Common myeloid progenitor, CD34-positive (primary cell): ENCODE results near the gene RNFT1.
"Not testable (repeated sequence)": the region's sequence is repeated elsewhere in the genome, so short reads cannot be mapped to it uniquely, and the experiment has no call there.

ENCODE experiments used
- CTCF ChIA-PET: fragments of 350-600 bp; sonication (Branson Sonifier 250); formaldehyde crosslinking; loops from one replicate; lab custom pipeline; 2021; ENCODE audit warnings: antibody characterized with exemption; lab: Charles Lee
- POLR2A ChIA-PET: fragments of 350-600 bp; sonication (Branson Sonifier 250); formaldehyde crosslinking; loops from one replicate; lab custom pipeline; 2021; ENCODE audit warnings: antibody characterized with exemption; lab: Charles Lee
- DNase-seq, 3 donors: peaks; one replicate each; pipeline versions ENCODE4 v3.0.0 to v3.0.0-alpha.2; 2013
- H3K27ac ChIP-seq, 2 experiments: 1 replicate in 1 of 2; 2 replicates in 1 of 2; pipeline ENCODE4 v1.7.0; 2013; ENCODE audit warnings: inconsistent platforms in 2 of 2, low read length in 2 of 2, mild to moderate bottlenecking in 2 of 2, low read depth in 1 of 2, moderate library complexity in 1 of 2; ENCODE audit not compliant: severe bottlenecking in 2 of 2, insufficient read depth in 1 of 2, poor library complexity in 1 of 2
- H3K27me3 ChIP-seq, 5 experiments: replicated peaks in 2 of 5; 1 replicate in 3 of 5; 2 replicates in 2 of 5; pipeline versions ENCODE4 v1.6.1 to v1.7.0; 2013; ENCODE audit warnings: low read length in 4 of 5, mild to moderate bottlenecking in 2 of 5, moderate library complexity in 2 of 5, inconsistent platforms in 1 of 5; ENCODE audit not compliant: insufficient read depth in 5 of 5, control insufficient read depth in 4 of 5
- H3K36me3 ChIP-seq, 4 experiments: 1 replicate in 2 of 4; 2 replicates in 2 of 4; pipeline versions ENCODE4 v1.6.1 to v1.7.0; 2013; ENCODE audit warnings: low read length in 3 of 4, control low read depth in 1 of 4, mild to moderate bottlenecking in 1 of 4; ENCODE audit not compliant: control insufficient read depth in 4 of 4, insufficient read depth in 4 of 4
- H3K4me1 ChIP-seq, 4 experiments: 1 replicate in 3 of 4; 2 replicates in 1 of 4; pipeline versions ENCODE4 v1.6.1 to v1.7.1; 2013; ENCODE audit warnings: low read length in 3 of 4, mild to moderate bottlenecking in 3 of 4, control low read depth in 1 of 4, inconsistent platforms in 1 of 4, moderate library complexity in 1 of 4; ENCODE audit not compliant: control insufficient read depth in 4 of 4, insufficient read depth in 4 of 4; ENCODE audit errors: control extremely low read depth in 1 of 4
- H3K4me3 ChIP-seq, 7 experiments: 1 replicate in 4 of 7; 2 replicates in 3 of 7; pipeline versions ENCODE4 v1.5.1 to v1.7.0; 2013; ENCODE audit warnings: mild to moderate bottlenecking in 7 of 7, low read length in 6 of 7, moderate library complexity in 6 of 7, inconsistent platforms in 2 of 7, low read depth in 2 of 7, control low read depth in 1 of 7; ENCODE audit not compliant: insufficient read depth in 4 of 7, control insufficient read depth in 1 of 7; ENCODE audit errors: extremely low read depth in 1 of 7
- H3K9me3 ChIP-seq, 5 experiments: 1 replicate in 4 of 5; 2 replicates in 1 of 5; pipeline versions ENCODE4 v1.6.1 to v1.7.1; 2013; ENCODE audit warnings: low read length in 4 of 5, mild to moderate bottlenecking in 2 of 5, inconsistent platforms in 1 of 5, low read depth in 1 of 5, moderate library complexity in 1 of 5; ENCODE audit not compliant: control insufficient read depth in 4 of 5, insufficient read depth in 2 of 5; ENCODE audit errors: control extremely low read depth in 1 of 5
- WGBS: methylation state at CpG from one replicate; pipeline ENCODE4 v1.1.5; 2013; ENCODE audit not compliant: insufficient coverage; 5-methylcytosine and 5-hydroxymethylcytosine counted together

RNFT1 gene

DNA sequence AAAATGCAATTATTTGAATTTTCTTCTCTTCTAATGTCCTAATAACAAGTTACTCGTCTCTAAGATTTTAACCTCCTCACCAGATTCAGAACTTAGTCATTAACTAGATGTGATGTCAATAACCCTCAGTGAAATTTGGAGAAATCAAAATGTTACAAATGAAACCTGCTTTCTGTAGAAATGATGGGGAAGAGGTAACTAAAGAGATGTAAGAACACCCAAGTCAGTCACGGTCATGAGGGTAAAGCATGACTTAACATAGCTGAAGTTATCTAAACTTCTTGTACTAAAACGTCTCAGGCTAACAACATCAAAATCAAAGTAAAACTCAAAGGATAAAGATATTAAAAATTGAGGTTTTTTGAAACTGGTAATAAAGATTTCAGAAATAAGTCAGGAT is 9.7 kb downstream of the RNFT1 start:
- ChIA-PET CTCF (no interaction called here), POLR2A (no interaction called here)
- Histone ChIP-seq H3K27ac (no peak overlapping the region), H3K9me3 (no peaks in the 10 kb centered on the region), H3K36me3 (peaks cover 8 to 32% (median 12%) of the 10 kb centered on the region in 4 experiments), H3K4me3 (no peak overlapping the region), H3K27me3 (no peaks in the 10 kb centered on the region), H3K4me1 (no peaks in the 10 kb centered on the region)
- 90% methylated on average over 2 of the region's 3 CpGs for WGBS
- DNase-seq: no peak

DNA sequence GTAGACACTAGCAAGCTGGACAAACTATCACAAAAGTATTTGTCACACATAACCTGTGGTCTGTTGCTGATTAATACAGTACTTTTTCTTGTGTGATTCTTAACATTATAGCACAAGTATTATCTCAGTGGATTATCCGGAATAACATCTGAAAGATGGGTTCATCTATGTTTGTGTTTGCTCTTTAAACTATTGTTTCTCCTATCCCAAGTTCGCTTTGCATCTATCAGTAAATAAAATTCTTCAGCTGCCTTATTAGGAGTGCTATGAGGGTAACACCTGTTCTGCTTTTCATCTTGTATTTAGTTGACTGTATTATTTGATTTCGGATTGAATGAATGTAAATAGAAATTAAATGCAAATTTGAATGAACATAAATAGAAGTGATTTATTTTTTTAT is 14.5 kb downstream of the RNFT1 start:
- no peak for DNase-seq
- H3K27ac ChIP-seq: no peak overlapping the region
- H3K36me3 ChIP-seq: peaks cover 10 to 38% (median 18%) of the 10 kb centered on the region in 4 experiments
- no peaks in the 10 kb centered on the region for H3K27me3 ChIP-seq
- no peak overlapping the region for H3K4me3 ChIP-seq
- H3K4me1 ChIP-seq: no peaks in the 10 kb centered on the region
- no CpG with 5 or more reads among the region's 3 CpGs for WGBS
- H3K9me3 ChIP-seq: no peaks in the 10 kb centered on the region
- POLR2A ChIA-PET: no interaction called here
- CTCF ChIA-PET: interaction anchor here (1.1 kb wide), 1 partner anchor 87 kb away, joined by 3 read pairs; no protein-coding TSS in a partner anchor

DNA sequence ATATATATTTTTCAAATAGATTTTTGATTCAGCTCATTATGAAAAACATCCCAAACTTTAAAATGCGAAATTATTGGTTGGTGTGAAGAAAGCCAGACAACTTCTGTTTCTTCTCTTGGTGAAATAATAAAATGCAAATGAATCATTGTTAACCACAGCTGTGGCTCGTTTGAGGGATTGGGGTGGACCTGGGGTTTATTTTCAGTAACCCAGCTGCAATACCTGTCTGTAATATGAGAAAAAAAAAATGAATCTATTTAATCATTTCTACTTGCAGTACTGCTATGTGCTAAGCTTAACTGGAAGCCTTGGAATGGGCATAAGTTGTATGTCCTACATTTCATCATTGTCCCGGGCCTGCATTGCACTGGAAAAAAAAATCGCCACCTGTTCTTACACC is 17.2 kb downstream of the RNFT1 start:
- H3K4me3 ChIP-seq, H3K27me3 ChIP-seq, H3K27ac ChIP-seq, H3K9me3 ChIP-seq, H3K4me1 ChIP-seq, DNase-seq: not testable (repeated sequence)
- ChIA-PET CTCF (interaction anchor here (1.0 kb wide), 1 partner anchor 26 kb away, joined by 3 read pairs; no protein-coding TSS in a partner anchor), POLR2A (interaction anchor here (0.6 kb wide), 1 partner anchor 14 kb away, joined by 4 read pairs; no protein-coding TSS in a partner anchor)
- H3K36me3 ChIP-seq: peaks cover 16 to 36% (median 20%) of the 10 kb centered on the region in 4 experiments
- 100% methylated on average over 1 of the region's 4 CpGs for WGBS

DNA sequence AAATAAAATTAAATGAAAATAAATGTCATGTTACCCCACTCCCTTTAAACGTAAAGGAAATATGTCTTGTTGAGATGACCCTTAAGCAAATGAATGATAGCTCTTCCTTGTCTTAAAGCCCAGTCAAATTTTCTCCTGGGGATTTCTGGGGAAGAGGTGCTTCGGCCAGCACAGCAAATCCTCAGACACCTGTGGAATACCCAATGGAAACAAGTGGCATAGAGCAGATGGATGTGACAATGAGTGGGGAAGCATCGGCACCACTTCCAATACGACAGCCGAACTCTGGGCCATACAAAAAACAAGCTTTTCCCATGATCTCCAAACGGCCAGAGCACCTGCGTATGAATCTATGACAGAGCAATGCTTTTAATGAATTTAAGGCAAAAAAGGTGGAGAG is 18.1 kb downstream of the RNFT1 start:
- H3K9me3 ChIP-seq, H3K4me1 ChIP-seq, H3K27ac ChIP-seq, H3K4me3 ChIP-seq, CTCF ChIA-PET, POLR2A ChIA-PET, DNase-seq, H3K27me3 ChIP-seq: not testable (repeated sequence)
- peaks cover 16 to 34% (median 20%) of the 10 kb centered on the region in 4 experiments for H3K36me3 ChIP-seq
- WGBS: no CpG with 5 or more reads among the region's 7 CpGs

DNA sequence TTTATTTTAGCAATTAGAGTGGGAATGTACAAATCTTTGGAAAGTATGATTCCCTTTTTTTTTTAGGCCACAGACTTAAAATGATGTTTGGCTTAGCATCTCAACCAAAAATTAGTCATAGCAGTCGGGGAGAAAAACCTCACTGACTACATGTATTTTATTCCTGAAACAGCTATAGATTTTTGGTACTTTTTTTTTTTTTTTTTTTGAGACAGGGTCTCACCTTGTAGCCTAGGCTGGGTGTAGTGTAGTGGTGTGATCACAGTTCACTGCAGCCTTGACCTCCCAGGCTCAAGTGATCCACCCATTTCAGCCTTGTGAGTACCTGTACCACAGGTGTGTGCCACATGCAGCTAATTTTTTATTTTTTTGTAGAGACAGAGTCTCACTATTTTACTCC is 23.4 kb downstream of the RNFT1 start:
- ChIA-PET CTCF (no interaction called here), POLR2A (no interaction called here)
- Histone ChIP-seq H3K36me3 (peaks cover 17 to 60% (median 20%) of the 10 kb centered on the region in 4 experiments), H3K27me3 (no peaks in the 10 kb centered on the region), H3K4me1 (no peaks in the 10 kb centered on the region), H3K27ac (no peak overlapping the region), H3K4me3 (no peak overlapping the region), H3K9me3 (no peaks in the 10 kb centered on the region)
- no CpG with 5 or more reads among the region's 1 CpG for WGBS
- no peak for DNase-seq

DNA sequence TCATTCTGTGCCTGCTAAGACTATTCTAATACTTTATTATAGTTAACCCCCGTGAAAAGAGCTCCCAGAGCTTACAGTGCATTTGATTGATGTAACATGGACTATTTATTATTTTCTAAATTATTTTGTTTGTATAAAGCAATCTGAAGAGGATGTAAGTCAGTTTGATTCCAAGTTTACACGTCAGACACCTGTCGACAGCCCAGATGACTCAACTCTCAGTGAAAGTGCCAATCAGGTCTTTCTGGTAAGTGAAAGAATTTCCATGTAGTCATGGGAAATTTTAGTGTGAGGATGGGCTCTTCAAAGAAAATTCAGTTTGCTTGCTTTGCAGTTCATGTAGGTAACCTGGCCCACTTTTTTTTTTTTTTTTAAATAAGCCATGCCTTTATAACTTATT is 23.8 kb downstream of the RNFT1 start:
- peaks cover 13 to 60% (median 19%) of the 10 kb centered on the region in 4 experiments for H3K36me3 ChIP-seq
- CTCF ChIA-PET, H3K4me1 ChIP-seq, POLR2A ChIA-PET, H3K27me3 ChIP-seq, H3K27ac ChIP-seq, H3K9me3 ChIP-seq, H3K4me3 ChIP-seq, DNase-seq: not testable (repeated sequence)
- no CpG with 5 or more reads among the region's 3 CpGs for WGBS

DNA sequence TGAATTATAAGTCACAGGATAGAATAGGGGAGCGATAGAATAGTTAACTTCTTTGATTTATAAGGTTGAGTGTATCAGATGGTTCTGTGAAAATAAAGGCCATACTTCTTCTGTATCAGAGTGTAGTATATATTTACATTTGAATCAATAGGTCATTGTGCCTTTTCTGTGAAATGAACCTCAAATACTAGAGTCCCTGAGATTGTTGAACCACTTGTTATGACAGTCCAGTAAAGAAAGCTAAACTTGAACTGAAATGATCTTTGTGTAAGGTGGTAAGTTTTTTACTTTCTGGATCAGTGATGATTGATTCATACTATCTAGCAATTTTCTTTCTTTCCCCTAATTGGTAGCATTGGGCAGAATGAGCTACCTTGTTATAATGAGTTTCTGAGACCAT is 31.2 kb downstream of the RNFT1 start:
- POLR2A ChIA-PET, H3K27ac ChIP-seq, H3K4me1 ChIP-seq, H3K27me3 ChIP-seq, DNase-seq, H3K4me3 ChIP-seq, H3K9me3 ChIP-seq: not testable (repeated sequence)
- WGBS: no CpG with 5 or more reads among the region's 1 CpG
- CTCF ChIA-PET: interaction anchor here (0.9 to 1.4 kb wide), 2 partner anchors 9 to 13 kb away, joined by 3 read pairs; no protein-coding TSS in a partner anchor
- H3K36me3 ChIP-seq: peaks cover 11 to 74% (median 19%) of the 10 kb centered on the region in 4 experiments
